ENCODE data around the gene DLX4.

The DLX4 gene

DNA sequence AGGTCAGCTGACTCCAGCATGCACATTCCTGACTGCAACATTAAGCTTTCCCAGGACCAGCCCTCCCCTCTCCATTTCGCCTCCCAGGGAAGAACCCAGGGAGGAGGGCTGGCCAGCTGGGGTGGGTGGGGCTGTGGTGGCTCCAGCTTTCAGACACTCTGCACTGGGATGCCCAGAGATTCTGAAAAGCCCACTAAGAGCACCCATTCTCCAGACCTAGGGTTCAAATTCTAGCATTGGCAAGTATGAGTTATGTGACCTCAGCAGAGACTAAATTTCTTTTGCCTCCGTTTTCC lies 18.2 kb downstream of the DLX4 start:
- no peak for DNase-seq (ENCODE audit: low spot score)

DNA sequence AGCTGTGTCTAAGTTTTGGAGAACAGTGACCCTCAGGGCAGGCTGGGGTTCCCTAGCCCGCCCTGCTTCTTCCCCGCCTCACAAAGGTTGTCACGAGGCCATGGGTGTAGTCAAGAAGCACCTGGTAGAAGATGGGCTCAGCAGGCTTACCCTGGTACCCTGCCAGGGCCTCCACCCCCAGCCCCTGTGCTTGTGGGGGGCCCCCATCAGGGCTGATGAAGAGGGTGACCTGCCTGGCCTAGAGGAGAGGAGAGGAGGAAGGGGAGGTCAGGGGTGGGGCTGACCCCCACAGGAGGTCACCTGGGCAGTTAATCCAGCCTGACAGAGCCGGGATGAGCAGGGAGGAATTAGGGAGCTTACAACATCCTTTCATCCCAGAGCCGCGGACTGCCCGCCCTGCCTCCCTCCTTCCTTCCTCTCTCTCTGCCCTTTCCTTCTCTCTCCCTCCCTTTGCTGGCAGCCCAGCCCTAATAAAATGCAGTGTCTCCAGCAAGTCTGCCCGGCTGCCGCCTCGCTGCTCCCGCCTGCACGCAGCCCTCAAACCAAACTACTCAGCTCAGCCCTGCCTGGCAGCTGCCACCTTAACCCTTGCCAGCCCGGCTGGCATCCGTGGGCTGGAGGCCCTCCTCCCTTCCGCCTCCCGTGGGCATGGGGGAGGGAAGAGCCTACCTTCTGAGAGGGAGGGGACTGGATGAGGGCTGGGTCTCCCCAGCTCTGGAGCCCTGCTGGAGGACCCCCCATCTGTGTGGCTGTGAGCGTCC lies 18.9 kb downstream of the DLX4 start:
- DNase-seq (ENCODE audit: low spot score), result no peak

DNA sequence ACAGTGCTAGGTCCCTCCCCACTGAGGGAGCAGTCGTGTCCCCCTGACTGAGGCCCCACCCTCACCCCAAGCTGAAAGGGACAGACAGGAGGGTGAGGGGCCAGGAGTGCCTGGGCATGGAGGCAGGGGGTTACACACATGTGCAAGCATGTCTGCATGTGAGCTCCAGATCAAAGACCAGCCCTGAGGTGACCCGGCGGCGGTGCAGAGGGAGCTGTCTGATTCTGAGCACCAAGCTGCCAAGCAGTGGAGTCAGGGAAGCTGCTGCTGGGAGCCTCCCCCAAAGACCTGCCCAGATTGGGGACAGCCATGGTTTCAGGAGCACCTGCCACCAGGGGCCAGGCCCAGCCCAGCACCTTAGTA lies 20.5 kb downstream of the DLX4 start:
- no peak for DNase-seq (ENCODE audit: low spot score)

DNA sequence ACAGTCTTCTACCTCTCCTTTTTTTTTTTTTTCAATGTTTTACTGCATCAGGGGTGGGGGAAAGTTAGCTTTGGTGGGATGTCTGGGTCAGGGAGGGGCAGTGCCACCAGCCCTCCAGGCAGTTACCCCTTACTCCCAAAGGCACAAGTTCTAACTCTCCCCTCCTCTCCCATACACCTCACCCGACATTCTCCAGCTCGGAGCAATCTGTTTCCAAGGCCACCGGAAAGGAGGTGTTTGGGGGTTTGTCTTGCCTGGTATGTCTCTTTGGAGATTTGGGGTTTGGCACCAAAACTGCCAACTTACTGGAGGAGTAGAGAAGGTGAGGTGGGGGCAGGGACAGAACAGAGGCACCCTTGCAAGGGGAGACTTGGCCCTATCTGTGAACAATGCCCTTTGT lies 21.3 kb downstream of the DLX4 start:
- no peak for DNase-seq (ENCODE audit: low spot score)

DNA sequence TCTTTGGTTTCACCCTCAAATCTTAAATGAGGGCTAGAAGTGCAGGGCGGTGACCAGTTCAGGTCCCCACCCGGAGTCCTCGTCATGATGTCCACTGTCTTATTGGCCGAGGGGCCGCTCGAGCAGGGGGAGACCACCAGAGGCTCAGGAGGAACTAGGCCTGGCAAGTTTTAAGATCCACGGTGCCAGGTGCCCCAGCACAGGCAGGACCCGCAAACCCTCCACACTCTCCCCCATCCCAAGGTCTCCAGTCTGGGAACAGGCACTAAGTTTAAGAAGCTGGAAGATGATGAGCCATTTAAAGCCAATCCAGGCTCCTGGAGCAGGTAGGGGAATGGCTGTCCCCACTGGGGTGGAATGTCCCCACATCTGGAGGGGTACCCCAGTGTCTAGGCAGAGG lies 21.9 kb downstream of the DLX4 start:
- DNase-seq (ENCODE audit: low spot score), result no peak

DNA sequence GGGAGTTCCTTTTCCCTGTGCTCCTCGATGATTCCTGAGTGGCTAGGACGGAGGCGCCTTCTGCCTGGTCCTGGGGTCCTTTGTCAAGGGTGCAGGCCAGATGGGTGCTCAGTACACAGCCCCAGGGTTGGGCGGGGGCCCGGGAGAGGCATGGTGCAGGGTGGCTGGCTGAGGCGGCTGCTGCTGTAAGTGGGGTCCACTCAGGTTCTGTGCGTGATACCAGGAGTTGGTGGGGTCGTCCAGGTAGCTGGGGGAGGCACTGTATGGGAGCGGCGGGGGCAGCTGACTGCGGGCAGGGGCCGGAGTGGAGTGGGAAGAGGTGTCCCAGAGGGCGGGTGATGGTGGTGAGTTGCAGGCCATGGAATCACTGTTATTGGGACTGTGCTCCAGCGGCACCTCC lies 22.4 kb downstream of the DLX4 start:
- DNase-seq (ENCODE audit: low spot score), result no peak

DNA sequence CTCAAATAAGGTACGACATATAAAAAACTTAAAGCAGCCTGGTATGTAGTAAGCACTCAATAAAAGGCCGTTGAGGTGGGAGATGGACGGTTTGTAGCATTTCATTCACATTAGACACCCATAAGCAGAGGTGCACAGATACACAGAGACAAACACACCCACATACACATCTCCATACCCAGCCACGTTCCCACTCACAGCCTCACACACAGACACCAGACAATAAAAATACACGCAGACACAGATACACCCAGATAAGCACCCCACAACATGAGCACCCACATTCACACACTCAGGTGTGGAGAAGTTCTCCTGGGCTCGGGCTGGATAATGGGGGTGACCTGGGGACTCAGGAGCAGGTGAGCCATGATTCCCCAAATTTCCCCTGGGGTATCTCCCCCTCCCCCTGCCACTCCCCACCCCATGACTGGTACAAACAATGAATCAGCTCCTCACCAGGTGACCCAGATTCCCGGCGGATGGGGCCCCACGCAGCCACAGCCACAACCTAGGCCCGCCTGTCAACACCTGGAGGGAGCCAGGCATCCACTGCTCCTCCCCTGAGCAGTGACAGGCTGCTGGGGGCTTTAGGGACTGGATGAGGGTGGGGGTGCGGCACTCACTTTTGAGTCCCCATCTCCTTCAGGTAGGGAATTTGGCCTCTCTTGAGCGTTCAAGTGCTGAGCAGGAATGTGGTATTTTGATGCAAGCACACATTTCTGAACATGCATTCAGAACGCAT lies 23.4 kb downstream of the DLX4 start:
- DNase-seq (ENCODE audit: low spot score), result no peak

DNA sequence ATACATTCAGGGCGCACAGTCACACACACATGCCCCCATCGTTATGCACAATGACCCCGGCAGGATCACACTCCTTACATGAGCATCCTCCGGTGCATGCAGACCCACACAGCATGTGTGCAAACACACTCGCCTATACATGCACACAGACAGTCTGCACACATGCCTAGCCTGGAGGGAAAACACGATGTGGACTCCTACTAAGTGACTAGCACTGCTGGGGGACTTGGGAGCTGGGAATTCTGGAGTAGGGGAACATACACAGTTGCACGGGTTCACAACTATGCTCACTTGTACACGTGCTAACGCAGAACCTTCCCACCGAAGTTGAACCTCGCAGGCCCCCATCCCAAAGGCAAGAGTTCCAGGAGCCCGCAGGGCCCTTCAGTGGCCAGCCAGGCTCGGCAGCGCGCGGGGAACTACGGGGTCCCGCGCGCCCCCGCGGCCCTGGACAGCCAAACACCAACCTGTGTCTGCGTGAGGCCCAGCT lies 24.0 kb downstream of the DLX4 start:
- DNase-seq (ENCODE audit: low spot score), result no peak

DNA sequence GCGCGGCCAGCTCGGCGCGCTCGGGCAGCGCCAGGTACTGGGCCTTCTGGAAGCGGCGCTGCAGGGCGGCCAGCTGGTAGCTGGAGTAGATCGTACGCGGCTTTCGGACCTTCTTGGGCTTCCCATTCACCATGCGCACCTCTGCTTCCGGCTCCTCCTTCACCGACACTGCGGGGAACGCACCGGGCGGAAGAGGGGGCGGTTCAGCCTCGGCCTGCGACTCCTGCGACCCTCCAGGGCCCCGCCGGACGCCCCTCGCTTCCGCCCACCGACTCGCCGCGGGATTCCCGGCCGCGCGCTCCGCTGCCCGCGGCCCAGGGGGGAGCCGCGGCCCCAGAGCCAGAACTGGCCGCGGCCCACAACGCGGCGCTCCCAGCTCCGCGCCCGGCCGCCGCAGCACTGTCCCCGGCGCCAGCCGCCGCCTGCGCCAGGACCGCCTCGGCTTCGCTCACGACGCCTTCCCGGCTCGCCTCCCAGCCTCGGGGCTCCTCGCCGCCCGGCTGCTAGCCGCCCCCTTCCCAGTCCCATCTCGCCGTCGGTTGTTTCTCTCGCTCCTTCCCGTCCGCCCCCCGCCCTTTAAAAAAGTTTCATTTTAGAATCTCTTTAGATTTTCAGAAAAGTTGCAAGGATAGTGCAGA lies 24.6 kb downstream of the DLX4 start:
- no peak for DNase-seq (ENCODE audit: low spot score)

DNA sequence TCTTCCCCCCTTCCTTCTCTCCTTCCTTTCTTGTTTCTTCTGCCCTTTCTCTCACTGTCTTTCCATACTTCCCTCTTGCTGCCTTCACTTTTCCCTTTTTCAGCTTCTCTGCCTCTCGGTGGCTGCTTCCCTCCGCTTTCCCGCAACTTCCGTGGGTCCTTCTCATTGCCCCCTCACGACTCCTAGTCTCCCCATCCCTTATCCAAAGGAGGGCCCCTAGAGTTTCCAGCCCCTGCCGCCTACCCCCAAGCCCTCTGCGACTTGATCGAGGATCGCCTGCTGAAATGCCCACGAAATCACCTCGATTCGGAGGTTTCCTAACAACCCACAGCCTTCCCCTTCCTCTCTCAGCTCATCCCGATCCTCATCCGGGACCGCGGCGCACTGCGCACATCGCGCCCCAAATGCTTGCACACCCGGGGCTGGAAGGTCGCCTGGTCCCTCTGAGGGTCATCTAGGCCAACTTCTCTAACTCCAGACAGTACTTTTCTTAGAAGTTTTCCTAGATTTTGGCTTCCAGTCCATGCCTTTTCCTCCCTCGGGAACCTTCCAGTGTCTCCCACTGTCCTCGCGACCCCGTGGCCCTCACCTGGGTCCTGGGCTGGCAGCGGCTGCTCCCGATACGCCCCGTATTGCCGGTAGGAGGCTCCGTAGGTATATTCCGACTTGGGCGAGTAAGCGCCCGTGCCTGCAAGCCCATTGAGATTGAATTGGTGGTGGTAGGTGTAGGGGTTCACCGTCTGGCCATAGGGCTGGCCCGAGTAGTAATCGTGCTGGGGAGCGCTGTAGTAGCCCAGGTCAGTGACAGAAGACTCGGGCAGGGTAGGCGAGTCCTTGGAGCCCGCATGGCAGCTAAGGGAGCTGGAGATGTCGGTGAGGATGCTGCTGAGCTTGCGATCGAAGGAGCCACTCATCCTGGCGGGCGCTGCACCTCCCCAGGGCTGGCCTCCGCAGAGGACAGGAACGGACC lies 25.4 kb downstream of the DLX4 start:
- no peak for DNase-seq (ENCODE audit: low spot score)

DNA sequence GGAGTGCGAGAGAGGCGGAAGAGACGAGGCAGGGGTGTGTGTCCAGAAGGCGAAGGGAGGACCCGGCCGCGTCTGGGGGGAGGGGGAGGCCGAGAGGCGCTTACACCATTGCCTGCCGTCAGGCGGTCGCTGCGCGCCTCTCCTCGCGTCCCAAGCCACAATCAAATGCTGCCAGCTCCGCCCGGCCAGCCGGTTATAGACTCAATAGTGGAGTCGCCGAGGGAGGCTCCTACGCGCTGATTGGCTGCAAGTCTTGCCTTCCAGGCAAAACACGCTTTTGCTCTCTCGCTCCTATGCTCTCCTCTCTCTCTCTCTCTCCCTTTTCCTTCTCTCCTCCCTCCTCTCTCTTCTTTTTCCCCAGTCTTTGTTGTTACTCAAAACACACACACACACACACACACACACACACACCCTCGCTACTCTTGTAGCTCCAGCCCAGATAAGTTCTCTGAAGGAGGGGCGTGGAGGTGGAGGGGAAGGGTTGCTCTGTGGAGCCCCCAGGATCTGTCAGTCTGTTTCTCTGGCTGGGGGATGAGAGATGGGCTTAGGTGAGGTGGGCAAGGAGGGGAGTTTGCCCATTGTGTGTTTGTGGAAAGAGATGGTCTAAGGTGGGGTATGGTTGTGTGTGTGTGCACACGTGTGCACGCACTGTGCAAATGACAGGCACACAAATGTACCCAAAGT lies 26.2 kb downstream of the DLX4 start, which contains the start of gene DLX3:
Gene DLX3 (minus strand): TSS at position 170 of the 684 bp plus-strand sequence. CDS start 226 bp downstream, outside the sequence.
- no peak for DNase-seq (ENCODE audit: low spot score)

DNA sequence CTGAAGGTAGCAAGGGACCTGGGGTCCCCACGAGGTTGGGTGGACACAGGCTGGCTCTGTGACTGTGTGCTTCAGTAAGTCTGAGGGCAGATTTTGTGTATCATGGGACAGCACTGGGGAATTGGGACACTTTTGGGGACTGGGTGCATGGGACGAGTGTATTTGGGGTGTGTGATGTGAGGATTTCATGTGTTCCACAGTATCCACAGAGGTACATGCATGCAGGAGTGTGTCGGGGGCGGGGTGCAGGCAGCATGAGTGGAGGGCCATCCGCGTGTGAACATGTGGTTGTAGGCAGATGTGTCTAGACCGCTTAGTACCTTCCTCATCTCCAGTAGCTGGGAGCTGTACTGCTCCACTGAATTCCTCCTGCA lies 27.1 kb downstream of the DLX4 start:
- no peak for DNase-seq (ENCODE audit: low spot score)

DNA sequence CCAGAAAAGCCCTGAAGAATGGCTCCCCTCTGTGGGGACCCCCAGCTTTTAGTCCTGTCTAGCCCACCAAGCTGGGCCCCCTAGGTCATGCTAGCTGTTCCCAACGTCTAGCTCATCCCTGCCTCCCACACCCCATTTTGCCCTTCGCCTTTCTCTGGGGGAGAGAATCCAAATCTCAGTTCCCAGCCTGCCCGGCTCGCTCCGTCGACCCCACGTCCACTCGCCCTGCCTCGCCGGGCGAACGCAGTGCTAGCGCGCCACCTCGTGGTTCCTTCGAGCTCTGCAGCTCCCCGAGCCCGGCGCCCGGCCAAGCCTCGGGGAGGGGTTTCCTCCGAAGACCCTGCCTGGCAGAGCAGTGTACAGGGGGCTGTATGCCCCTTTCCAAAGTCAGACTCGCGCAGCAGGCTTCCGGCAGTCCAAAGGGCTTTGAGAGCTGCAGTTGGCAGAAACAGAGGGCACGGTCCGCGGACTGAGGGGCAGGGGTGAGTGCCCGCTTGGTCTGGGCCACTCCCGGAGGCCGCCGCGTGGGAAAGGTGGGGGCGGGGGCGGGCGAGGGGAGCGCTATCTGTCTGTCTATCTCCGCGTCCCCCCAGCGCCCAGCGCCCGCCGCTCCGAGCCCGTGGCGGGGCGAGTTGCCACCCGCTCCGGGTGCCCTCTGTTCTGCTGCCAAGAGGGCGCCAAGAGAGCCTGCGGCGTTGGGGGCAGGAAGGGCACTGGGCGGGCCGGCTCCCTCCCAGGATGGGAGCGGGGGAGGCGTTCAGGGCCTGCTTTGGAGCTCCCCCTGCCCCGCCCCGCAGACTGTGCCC lies 27.7 kb downstream of the DLX4 start:
- peak; percentile 66 for DNase-seq (ENCODE audit: low spot score)

DNA sequence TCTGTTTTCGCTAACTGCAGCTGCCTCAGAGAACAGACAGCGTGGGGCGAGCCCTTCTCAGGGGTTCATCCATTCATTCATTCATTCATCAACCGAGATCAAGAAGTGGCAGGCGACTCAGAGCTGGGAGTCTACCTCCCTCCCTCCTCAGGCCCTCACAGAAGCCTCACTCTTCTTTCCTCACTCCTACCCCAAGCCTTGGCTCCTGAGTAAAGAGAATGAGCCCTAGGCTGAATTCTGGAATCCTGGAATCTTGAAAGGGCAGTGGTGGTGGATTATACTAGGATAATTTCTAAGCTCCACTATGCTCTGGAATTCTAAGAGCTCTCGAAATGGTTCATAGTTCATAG lies 28.3 kb downstream of the DLX4 start:
- DNase-seq (ENCODE audit: low spot score), result no peak

DNA sequence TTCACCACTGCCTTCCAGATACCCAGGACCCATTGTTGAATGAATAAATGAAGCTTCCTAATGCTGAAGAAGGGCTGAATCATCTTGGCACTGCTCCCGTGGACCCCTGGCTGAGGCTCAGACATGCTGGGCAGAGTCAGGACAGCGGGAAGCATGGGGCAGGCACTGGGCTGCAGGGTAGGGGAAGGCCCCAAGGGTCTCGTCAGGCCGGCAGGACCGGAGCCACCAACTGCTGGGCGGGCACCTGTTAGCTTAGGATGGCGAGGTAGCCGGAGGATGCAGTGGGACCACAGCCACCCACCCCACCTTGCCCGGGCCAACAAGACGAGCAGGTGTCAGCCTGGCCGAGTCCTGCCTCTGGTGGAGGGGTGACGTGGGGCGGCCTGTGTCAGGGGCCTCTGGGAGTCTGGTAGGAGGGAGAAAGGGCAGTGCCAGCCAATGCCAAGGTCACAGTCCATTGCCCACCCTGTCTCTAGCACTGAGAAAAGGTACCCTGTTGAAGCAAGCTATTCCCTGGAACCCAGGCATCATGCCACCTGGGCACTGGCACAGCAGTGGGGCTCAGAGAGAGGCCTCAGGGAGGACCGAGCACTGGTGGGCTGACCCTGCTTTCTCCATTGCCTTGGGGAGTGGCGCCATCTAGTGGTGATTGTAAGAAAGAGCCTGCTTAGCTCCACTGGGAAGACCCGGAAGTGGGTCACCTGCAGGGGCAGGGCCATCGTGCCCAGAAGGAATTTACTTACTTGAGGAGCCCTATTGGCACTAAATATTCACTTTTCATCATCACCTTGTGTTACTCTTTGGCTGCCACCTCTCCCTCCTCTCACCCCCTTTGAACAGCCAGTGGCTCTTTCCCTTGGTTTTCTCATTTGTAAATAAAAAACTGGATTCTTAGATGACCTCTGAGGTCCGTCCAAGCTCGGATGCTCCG lies 29.0 kb downstream of the DLX4 start:
- DNase-seq (ENCODE audit: low spot score), result peak; percentile 94

DNA sequence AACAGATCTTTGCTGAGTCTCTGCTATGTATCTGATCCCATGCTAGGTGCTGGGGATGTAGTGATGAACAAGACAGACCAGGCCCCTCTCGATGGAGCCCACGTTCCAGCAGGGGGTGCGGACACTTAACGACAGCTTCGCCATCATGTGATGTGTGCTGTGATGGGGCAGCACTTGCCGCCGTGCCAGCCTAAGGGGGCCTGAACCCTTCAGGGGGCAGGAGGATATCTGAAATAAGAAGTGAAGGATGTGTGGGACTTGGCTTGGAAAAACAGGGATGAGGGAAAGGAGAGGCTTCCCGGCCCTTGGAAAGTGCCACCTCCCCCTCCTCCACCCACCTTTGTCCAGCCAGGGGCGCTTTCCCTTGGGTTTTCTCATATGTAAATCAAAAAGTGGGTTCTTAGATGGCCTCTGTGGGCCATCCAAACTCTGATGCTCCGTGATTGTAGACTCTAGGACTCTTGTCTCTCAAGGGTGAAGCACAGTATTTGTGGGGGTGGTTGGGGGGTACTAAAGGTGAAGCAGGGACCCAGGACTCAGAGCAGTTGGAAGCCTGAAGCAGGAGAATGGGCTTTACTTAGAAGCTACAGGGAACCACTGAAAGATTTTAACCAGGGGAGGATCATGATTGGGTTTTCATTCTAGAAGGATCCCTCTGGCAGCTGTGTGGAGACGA lies 30.0 kb downstream of the DLX4 start:
- DNase-seq (ENCODE audit: low spot score), result no peak

DNA sequence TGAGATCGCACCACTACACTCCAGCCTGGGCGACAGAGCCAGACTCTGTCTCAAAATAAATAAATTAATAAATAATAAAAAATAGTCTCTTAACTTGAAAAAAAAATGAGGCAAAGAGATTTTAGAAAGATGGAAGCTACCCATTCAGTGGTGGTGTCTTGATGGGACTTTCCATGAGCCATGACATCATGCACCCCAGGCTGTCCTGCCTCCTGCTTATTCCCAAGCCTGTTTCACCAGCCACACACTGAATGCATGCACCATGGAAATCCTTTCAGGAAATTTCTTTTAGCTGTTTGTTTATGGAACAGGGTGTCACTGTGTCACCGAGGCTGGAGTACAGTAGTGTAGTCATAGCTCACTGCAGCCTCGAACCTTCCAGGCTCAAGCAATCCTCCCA lies 34.9 kb downstream of the DLX4 start:
- DNase-seq (ENCODE audit: low spot score), result no peak

DNA sequence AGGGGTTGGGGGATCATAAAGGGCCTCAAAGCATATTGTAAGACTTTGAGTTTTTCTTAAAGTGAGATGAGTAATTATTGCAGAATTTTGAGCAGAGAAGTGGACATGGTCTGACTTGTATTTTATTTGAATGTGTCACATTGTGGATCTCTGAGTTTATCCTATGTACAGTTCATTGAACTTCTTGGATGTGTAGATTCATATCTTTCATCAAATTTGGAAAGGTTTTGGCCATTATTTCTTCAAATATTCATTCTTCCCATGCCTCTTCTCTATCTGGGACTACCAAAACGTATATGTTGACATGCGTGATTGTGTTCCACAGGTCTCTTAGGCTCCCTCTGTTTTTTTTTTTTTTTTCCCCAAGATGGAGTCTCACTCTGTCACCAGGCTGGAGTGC lies 40.3 kb downstream of the DLX4 start:
- no peak for DNase-seq (ENCODE audit: low spot score)

DNA sequence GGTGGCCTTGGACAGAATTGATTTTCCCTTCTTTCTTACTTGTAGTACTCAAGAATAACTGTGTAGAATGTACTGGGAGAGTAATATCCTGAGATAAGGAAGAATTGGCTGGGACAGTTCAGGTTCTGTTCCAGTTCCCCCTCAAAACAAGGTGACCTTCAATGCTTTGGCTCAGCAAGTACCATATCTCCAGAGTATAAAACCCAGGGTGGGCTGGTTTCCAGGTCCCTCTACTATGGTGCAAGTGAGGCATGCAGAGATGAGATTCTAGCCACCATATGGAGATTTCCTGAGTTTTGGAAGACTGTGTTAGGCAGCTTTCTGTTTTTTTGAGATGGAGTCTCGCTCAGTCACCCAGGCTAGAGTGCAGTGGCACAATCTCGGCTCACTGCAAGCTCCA lies 44.1 kb downstream of the DLX4 start:
- DNase-seq (ENCODE audit: low spot score), result no peak

Measured in NAMALWA (cell line).